Middle frontal gyrus (tissue), 1 donor: ENCODE data around the gene NAALADL2.
"Not testable (repeated sequence)": the region's sequence is repeated elsewhere in the genome, so short reads cannot be mapped to it uniquely, and the experiment has no call there.

Experiments
- DNase-seq: peaks from one replicate; pipeline ENCODE4 v3.0.0-alpha.2; 2015; ENCODE audit warnings: low spot score; ENCODE audit errors: extremely low spot score

The NAALADL2 gene

GRCh38 chr3:175477651-175478224 is 618.6 kb downstream of the NAALADL2 start:
- no peak for DNase-seq

GRCh38 chr3:175478301-175478700 is 619.2 kb downstream of the NAALADL2 start:
- no peak for DNase-seq

DNA sequence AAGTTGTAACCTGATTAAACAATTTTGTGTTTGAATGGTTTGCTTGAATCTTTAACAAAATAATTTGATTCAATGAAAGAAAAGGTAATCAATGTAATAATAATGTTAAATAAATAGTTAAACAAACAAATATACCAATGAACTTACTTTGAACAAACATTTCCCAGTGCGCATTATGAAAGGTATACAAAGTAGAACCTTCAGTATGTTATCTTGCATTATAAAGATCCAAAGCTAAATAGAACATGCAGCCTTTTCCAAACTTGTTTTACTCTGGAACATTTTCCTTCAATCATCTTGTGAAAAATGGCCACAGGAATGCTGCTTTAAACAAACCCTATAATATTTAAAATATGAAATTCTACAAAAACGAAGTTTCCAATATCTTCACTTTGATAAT is 620.0 kb downstream of the NAALADL2 start:
- no peak for DNase-seq

DNA sequence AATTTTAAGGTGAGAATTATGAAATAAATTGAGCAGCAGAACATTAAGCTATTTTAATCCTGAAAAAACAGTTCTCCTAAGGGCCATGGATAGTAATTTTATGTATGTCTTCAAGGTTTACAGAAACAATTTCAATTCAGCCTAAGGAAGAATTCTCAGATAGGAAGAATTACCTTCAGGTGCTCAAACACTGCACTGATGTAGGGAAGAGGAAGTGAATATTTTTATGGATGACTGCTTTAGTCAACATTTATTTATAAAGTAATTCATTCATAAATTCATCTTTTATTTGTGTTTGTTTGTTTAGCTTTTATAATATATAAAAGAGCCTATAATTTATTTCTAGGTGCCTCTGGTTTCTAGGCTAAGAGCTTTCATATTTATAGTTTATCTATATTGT is 620.7 kb downstream of the NAALADL2 start:
- DNase-seq: no peak

- no peak for DNase-seq
Measured at GRCh38 chr3:175484666-175485065, 625.5 kb downstream of the NAALADL2 start.

GRCh38 chr3:175485436-175485835 is 626.3 kb downstream of the NAALADL2 start:
- DNase-seq: no peak

DNA sequence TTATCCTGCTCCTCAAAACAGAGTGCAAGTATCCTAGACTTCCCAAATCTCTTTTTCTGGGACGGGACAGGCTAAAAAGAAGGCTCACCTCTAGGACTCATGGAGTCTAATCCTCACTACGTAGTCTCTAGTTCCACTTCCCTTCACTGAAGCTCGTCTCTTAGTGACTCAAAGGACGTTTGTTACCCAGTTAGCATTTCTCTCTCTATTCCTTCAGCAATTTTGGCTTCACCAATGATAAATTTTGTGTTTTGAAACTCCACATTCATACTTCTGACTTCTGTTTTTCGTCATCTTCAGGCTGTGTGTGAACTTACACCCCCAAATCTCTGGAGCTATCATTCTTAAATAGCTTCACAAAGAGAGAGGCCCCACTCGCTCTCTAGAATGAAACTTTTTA is 627.1 kb downstream of the NAALADL2 start:
- no peak for DNase-seq

- DNase-seq: no peak
Measured at GRCh38 chr3:175489406-175489805, 630.3 kb downstream of the NAALADL2 start.

- DNase-seq: no peak
Measured at GRCh38 chr3:175493301-175493700, 634.2 kb downstream of the NAALADL2 start.

GRCh38 chr3:175495331-175495730 is 636.2 kb downstream of the NAALADL2 start:
- no peak for DNase-seq

- DNase-seq: no peak
Measured at GRCh38 chr3:175502155-175502554, 643.0 kb downstream of the NAALADL2 start.

DNA sequence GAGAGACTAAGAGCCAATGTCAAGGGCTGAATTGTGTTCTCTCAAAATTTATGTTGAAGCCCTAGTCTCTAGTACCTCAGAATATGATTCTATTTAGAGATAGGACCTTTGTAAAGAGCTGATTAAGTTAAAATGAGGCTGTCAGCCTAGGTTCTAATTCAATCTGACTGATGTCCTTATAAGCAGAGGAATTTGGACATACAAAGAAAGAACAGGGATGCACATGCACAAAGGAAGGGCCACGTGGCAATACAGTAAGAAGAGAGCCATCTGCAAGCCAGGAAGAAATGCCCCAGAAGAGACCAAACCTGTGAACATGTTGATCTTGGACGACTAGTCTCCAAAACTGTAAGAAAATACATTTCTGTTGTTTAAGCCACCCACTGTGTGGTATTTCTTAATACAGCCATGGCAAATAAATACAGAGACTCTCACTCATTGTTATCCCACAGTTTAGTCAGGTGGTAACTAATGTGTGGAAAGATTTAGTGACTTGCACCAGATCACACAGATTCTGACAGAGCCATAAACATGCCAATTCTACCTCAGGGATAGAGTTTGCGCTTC is 652.2 kb downstream of the NAALADL2 start:
- DNase-seq: no peak

DNA sequence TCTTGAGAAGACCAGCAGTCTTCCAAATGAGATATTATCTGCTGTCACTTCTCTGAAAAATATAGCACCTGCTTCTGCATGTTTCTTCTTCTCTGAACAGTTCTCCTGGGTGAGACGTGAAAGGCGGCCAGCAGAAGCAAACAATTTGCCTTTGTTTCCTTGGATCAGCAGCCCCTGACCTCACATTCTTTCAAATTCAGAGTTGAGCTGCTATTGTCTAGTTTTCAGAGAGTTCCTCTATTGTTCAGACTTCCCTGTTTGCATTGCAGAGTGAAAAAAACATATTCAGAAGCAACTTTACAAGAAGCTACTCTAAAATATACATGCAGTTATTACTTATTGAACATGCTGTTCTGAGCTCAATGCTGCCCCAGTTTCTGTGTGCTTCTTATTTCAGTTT is 653.6 kb downstream of the NAALADL2 start:
- DNase-seq: no peak

GRCh38 chr3:175518459-175518858 is 659.3 kb downstream of the NAALADL2 start:
- no peak for DNase-seq

DNA sequence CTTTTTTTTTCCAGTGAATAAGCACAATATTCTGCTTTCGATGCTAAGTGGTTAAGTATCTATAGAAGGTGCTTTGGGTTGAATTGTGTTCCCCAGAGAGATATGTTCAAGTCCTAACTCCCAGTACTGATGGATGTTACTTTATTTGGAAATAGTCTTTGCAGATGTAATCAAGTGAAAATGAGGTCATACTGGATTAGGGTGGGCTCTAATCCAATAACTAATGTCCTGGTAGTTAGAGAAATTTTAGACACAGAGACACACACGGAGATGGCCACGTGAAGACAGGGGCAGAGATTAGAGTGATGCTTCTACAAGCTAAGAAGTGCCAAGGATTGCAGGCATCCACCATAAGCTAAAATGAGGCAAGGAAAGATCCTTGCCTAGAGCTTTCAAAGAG is 662.3 kb downstream of the NAALADL2 start:
- DNase-seq: no peak

- no peak for DNase-seq
Measured at GRCh38 chr3:175526191-175526590, 667.1 kb downstream of the NAALADL2 start.

- DNase-seq: no peak
Measured at GRCh38 chr3:175526609-175527280, 667.6 kb downstream of the NAALADL2 start.

- not testable (repeated sequence) for DNase-seq
Measured at GRCh38 chr3:175528693-175529092, 669.6 kb downstream of the NAALADL2 start.

DNA sequence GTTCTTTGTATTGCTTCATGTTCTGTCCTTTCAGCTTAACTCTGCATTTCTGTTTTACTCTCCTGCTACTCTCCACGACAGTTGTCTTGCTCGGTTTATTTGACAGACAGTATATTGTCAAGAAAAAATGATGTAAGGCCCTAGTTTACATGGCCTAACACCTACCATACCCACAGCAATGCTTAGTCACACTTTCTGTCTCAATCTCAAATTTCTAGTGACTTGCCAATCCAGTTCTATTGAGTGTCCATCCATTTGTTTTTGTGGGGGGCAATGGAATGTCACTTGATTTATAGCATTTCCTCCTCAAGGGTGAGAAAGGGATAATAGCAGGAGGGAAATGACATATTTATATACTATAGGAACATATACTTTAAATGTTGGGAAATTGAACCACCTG is 676.2 kb downstream of the NAALADL2 start:
- DNase-seq: no peak

GRCh38 chr3:175546115-175546514 is 687.0 kb downstream of the NAALADL2 start:
- no peak for DNase-seq

DNA sequence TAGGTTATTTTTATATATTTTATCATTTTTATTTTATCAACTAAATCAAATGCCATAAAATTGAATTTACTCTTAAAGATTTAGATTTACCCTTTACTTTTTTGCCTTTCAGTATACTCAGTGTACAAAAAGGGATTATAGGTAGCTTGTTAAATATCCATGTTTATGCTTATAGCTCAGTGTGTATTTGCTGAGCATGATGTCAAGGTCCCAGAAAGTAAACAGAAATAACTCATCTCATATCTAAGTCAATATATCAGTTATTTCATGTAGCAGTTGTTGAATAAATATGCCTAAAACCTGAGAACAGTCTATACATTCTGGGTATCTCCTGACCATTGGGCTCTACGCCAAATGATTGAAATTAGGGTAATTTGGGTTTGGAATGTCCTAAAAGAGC is 693.8 kb downstream of the NAALADL2 start:
- no peak for DNase-seq

DNA sequence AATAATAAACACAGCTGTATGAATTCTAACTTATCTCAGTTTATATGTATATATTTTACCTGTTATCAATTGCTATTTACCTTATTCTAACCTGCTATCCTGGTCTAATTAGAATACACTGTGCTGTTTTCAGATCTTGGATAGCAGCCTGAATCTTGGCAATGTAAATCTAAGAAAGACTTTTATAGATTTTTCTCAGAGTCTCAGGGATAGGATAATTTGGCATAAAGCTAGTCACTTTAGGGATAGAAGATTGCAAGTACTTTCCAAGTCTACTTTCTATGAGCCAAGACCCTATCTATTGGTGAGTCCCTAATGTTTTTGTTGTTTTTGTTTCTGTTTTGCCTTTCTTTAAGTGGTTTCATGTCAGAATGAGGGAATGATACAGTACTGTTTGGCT is 695.7 kb downstream of the NAALADL2 start:
- DNase-seq: no peak

DNA sequence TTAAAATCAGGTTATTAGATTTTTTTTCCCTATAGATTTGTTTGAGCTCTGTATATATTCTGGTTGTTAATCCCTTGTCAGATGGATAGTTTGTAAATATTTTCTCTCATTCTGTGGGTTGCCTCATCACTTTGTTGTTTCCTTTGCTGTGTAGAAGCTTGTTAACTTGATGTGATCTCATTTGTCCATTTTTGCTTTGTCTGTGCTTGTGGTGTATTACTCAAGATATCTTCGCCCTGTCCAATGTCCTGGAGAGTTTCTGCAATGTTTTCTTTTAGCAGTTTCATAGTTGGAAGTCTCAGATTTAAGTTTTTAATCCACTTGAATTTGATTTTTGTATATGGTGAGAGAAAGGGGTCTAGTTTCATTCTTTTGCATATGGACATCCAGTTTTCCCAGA is 699.1 kb downstream of the NAALADL2 start:
- no peak for DNase-seq
